Mucosa of descending colon (tissue), 3 donors: ENCODE measurements around the gene TMC8. TPM values are rescaled to one million over a fixed set of nuclear protein-coding genes. Genes with fewer than 3 reads are reported as not detected.
A peak's percentile ranks its signal among the peaks of the same experiment; 100 is the strongest.

ENCODE experiments used
- ATAC-seq: fragments of 200-7000 bp; cut with Tn5 transposase; one replicate; pipeline ENCODE4 v1.9.1; 2020; ENCODE audit warnings: mild to moderate bottlenecking, moderate library complexity
- DNase-seq, 3 donors: peaks; one replicate each; pipeline ENCODE4 v3.0.0-alpha.2; 2020
- H3K36me3 ChIP-seq: fragments of 200-600 bp; one replicate; pipeline ENCODE4 v1.8.0; 2021; ENCODE audit warnings: low read depth, mild to moderate bottlenecking
- H3K4me1 ChIP-seq: fragments of 200-600 bp; one replicate; pipeline ENCODE4 v1.8.0; 2021; ENCODE audit warnings: low read depth, mild to moderate bottlenecking
- H3K4me3 ChIP-seq: fragments of 200-600 bp; one replicate; pipeline ENCODE4 v1.8.0; 2021; ENCODE audit warnings: mild to moderate bottlenecking
- H3K9me3 ChIP-seq: fragments of 200-600 bp; one replicate; pipeline ENCODE4 v1.8.0; 2021; ENCODE audit warnings: mild to moderate bottlenecking
- intact Hi-C, 2 donors: fragments of 100-400 bp; cut with DNase I in 1 of 2; cut with micrococcal nuclease in 1 of 2; formaldehyde crosslinking; loops; one replicate each; pipeline versions ENCODE4 v1.11.0 to v1.11.1; 2022; cut with DNase I, micrococcal nuclease
- total RNA-seq, 3 donors: library from RNA; stranded (reverse); fragmentation: NEBNext Ultra II Directional in 2 of 3; extraction: Animal tissue kit (Norgen Biotek cat#: 25700) in 2 of 3; gene quantifications; one replicate each; pipeline versions ENCODE4 v1.2.1 to v1.2.4, GENCODE V29; 2021 to 2023
- TF ChIP-seq, protein P1 (sequence below): fragments of 200-600 bp; IDR thresholded peaks from one replicate; pipeline ENCODE4 v1.8.0; 2022; ENCODE audit warnings: antibody characterized with exemption, mild to moderate bottlenecking
- donor health status: DM: no; HTN: no; CAD: no; lungs with moderate emphysema.
- donor health status: DM: no; HTN: no; CAD: no.
- donor health status: DM: no; HTN: yes; CAD: no.

The TMC8 gene
- total RNA-seq, 3 donors from 2014 or later: 6.0 to 11.4 (median 8.5) TPM

DNA sequence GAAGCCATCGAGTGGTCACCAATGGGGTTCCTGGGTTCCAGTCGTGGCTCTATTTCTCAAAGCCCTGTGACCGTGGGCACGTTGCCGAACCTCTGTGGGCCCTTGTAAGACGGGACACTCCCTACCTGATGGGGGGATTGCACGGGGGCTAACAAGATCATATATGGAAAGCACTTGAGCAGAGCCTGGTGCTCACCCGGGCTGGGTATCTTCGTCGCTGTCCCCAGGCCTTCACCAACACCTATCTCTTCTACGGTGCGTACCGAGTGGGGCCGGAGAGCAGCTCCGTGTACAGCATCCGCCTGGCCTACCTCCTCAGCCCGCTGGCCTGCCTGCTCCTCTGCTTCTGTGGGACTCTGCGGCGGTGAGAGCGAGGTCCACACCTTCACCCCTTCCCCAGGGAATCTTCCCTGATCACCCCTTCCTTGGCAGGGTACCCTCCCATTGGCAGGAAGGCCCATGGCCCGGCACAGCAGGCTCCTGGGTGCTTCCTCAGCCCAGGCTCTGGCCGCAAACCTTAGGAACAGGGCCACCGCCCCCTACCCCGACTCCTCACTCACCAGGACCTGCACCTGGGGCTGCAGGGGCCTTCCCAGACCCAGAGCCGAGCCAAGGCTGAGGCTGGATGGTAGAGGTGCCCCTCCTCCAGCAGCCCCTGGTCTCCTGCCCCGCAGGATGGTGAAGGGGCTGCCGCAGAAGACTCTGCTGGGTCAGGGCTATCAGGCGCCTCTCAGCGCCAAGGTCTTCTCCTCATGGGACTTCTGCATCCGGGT, 2.8 kb downstream of the TMC8 start:
- TF ChIP-seq, protein P1, sequence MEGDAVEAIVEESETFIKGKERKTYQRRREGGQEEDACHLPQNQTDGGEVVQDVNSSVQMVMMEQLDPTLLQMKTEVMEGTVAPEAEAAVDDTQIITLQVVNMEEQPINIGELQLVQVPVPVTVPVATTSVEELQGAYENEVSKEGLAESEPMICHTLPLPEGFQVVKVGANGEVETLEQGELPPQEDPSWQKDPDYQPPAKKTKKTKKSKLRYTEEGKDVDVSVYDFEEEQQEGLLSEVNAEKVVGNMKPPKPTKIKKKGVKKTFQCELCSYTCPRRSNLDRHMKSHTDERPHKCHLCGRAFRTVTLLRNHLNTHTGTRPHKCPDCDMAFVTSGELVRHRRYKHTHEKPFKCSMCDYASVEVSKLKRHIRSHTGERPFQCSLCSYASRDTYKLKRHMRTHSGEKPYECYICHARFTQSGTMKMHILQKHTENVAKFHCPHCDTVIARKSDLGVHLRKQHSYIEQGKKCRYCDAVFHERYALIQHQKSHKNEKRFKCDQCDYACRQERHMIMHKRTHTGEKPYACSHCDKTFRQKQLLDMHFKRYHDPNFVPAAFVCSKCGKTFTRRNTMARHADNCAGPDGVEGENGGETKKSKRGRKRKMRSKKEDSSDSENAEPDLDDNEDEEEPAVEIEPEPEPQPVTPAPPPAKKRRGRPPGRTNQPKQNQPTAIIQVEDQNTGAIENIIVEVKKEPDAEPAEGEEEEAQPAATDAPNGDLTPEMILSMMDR: no peak
- no peak for DNase-seq
- Histone ChIP-seq H3K9me3 (no peaks in the 10 kb centered on the region), H3K4me1 (peaks cover 40% of the 10 kb centered on the region), H3K4me3 (no peak overlapping the region), H3K36me3 (no peaks in the 10 kb centered on the region)
- no peak for ATAC-seq
- intact Hi-C loops: no loop called here

DNA sequence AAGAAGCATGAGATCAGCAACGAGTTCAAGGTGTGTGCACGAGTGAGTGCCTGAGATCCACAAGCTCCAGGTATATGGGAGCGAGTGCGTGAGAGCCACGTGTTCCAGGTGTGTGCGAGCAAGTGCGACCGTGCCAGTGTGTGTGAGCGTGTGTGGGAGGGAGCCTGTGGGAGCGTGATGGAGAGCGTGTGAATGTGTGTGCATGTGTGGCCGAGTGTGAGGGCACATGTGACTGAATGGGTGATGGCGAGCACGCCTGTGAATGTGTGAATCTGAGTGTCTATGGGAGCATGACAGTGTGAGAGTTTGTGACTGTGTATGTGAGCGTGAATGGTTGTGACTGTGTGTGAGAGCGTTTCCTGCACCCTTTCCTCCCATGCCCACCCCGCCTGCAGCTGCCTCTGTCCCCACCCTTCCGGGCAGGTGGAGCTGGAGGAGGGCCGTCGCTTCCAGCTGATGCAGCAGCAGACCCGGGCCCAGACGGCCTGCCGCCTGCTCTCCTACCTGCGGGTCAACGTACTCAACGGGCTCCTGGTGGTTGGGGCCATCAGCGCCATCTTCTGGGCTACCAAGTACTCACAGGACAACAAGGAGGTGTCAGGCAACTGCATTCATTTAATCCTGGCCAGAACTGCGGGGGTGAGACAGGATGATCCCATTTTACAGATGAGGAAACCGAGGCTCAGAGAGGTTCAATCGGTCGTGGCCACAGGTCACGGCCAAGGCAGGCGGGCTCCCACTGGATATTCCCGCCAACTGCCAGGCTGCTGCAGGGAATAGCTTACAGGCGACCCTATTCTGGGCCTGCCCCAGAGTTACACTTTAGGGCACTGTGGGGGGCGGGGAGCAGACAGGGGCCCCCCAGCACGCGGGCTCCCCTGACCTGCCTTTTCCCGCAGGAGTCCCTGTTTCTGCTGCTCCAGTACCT, 3.7 kb downstream of the TMC8 start:
- TF ChIP-seq, protein P1: peak; percentile 14
- no peaks in the 10 kb centered on the region for H3K9me3 ChIP-seq
- intact Hi-C loops: no loop called here
- no peaks in the 10 kb centered on the region for H3K36me3 ChIP-seq
- peak; percentile 52 for ATAC-seq
- peak; percentile 79 to 89 (median 83) for DNase-seq
- H3K4me1 ChIP-seq: peaks cover 39% of the 10 kb centered on the region
- no peak overlapping the region for H3K4me3 ChIP-seq

DNA sequence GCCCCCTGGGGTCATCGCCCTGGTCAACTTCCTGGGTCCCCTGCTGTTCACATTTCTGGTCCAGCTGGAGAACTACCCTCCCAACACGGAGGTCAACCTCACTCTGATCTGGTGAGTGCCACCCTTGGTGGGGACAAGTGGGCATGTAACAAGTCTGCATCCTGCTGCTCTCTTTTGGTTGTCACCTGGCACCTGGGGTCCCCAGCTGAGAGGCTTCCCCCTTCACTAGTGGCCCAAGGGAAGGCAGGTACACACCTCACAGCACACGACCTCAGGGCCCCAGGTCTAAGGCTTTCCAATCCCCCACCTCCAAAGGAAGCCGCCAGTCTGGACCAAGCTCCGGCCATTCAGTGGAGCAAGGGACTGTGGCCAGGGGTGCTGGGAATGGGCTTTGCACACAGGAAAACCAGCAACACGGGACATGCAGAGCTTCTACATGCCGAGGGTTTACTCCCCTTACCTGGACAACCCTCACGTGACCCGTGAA, 4.4 kb downstream of the TMC8 start:
- no peaks in the 10 kb centered on the region for H3K9me3 ChIP-seq
- H3K4me3 ChIP-seq: no peak overlapping the region
- intact Hi-C loops: no loop called here
- no peak for ATAC-seq
- no peaks in the 10 kb centered on the region for H3K36me3 ChIP-seq
- H3K4me1 ChIP-seq: peaks cover 35% of the 10 kb centered on the region
- DNase-seq: peak in 1 of 3 donors; percentile 37
- TF ChIP-seq, protein P1: no peak

DNA sequence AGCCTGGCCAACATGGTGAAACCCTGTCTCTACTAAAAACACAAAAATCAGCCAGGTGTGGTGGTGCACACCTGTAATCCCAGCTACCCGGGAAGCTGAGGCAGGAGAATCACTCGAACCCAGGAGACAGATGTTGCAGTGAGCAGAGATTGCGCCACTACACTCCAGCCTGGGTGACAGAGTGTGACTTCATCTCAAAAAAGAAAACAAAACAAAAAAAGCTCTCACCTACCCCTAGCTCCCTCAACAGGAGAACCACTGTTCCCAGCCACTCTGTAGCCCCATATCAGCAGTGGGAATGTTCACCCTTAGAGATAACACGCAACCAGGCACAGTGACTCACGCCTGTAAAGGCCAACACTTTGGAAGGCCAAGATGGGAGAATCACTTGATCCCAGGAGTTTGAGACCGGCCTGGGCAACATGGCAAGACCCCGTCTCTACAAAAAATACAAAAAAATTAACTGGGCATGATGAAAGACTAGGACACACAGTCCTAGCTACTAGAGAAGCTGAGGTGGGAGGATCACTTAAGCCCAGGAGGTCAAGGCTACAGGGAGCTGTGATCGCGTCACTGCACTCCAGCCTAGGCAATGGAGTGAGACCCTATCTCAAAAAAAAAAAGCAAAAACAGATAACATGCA, 5.4 kb downstream of the TMC8 start:
- DNase-seq: no peak

More for the DNA sequence above, 5.4 kb downstream of the TMC8 start:
- Histone ChIP-seq H3K4me3 (no peak overlapping the region), H3K9me3 (no peaks in the 10 kb centered on the region), H3K36me3 (no peaks in the 10 kb centered on the region), H3K4me1 (peaks cover 42% of the 10 kb centered on the region)
- TF ChIP-seq, protein P1: no peak
- ATAC-seq: no peak
- intact Hi-C loops: no loop called here
